SKM-1 (cell line): ENCODE measurements around the gene MGST2.

Source experiments
- DNase-seq: peaks from one replicate; lab custom pipeline; 2025; ENCODE audit not compliant: unreplicated experiment; lab: John Stamatoyannopoulos, UW

The MGST2 gene

GRCh38 chr4:139643042-139643895, 22.4 kb upstream of the MGST2 start:
- no peak for DNase-seq

- DNase-seq = no peak
These were observed 20.2 kb upstream of the MGST2 start for GRCh38 chr4:139645458-139645857.

- DNase-seq = peak; percentile 21
These were observed 18.4 kb upstream of the MGST2 start for GRCh38 chr4:139647184-139647583.

GRCh38 chr4:139647952-139648351, 17.7 kb upstream of the MGST2 start:
- no peak for DNase-seq

GRCh38 chr4:139651282-139652194, 14.1 kb upstream of the MGST2 start:
- DNase-seq = peak; percentile 70

GRCh38 chr4:139654516-139654915, 11.1 kb upstream of the MGST2 start:
- no peak for DNase-seq

- DNase-seq = no peak
These were observed 10.5 kb upstream of the MGST2 start for GRCh38 chr4:139655116-139655515.

- DNase-seq = peak; percentile 68
These were observed 8.8 kb upstream of the MGST2 start for GRCh38 chr4:139656614-139657486.

- DNase-seq = no peak
These were observed 7.4 kb upstream of the MGST2 start for GRCh38 chr4:139658185-139658584.

GRCh38 chr4:139658586-139659382, 6.8 kb upstream of the MGST2 start:
- DNase-seq = no peak

- no peak for DNase-seq
These were observed 5.7 kb upstream of the MGST2 start for GRCh38 chr4:139659735-139660424.

- DNase-seq = peak; percentile 31
These were observed 5.0 kb upstream of the MGST2 start for GRCh38 chr4:139660568-139661043.

GRCh38 chr4:139663561-139664138, 2.0 kb upstream of the MGST2 start:
- DNase-seq = no peak

GRCh38 chr4:139664442-139664841, 1.2 kb upstream of the MGST2 start:
- no peak for DNase-seq

- DNase-seq = no peak
These were observed 435 bp upstream of the MGST2 start for GRCh38 chr4:139665079-139665689.

GRCh38 chr4:139666735-139667281, 1.2 kb downstream of the MGST2 start:
- DNase-seq = peak; percentile 34

GRCh38 chr4:139668036-139668435, 2.4 kb downstream of the MGST2 start:
- DNase-seq = no peak

- no peak for DNase-seq
These were observed 3.1 kb downstream of the MGST2 start for GRCh38 chr4:139668658-139669201.
